ENCODE data around the gene SH3RF3. TPM values are rescaled to one million over a fixed set of nuclear protein-coding genes. Genes with fewer than 3 reads are reported as not detected.
A peak's percentile ranks its signal among the peaks of the same experiment; 100 is the strongest.

Gene SH3RF3
- total and polyA plus RNA-seq, 12 donors = 0.72 to 19.1 (median 12.2) TPM

- H3K36me3 ChIP-seq (replicated peaks in 1 of 2) = no peaks in the 10 kb centered on the region
- no peak overlapping the region for H3K4me3 ChIP-seq
- intact Hi-C loops (cut with DNase I) = no loop called here
- no peak for TF ChIP-seq CTCF (IDR thresholded peaks at IDR 0.05)
- TF ChIP-seq POLR2A (IDR thresholded peaks at IDR 0.05) = no peak
- no peak overlapping the region for H3K27ac ChIP-seq
- no peaks in the 10 kb centered on the region for H3K9me3 ChIP-seq (replicated peaks in 1 of 3)
- H3K27me3 ChIP-seq = no peaks in the 10 kb centered on the region
- peak in 1 of 7 donors; percentile 4 for DNase-seq
- 97 to 98% (median 97%) methylated on average over 8 to 17 of the region's 17 CpGs for WGBS, 4 donors
- peaks cover 0 to 10% of the 10 kb centered on the region in 2 donors for H3K4me1 ChIP-seq (replicated peaks in 1 of 2)
Measured at GRCh38 chr2:109452318-109453305, 323.6 kb downstream of the SH3RF3 start.

GRCh38 chr2:109453371-109453995, 324.5 kb downstream of the SH3RF3 start:
- 92 to 97% (median 95%) methylated on average over 15 of the region's 15 CpGs for WGBS, 4 donors
- Histone ChIP-seq H3K36me3 (replicated peaks in 1 of 2) (no peaks in the 10 kb centered on the region), H3K4me3 (no peak overlapping the region), H3K9me3 (replicated peaks in 1 of 3) (no peaks in the 10 kb centered on the region), H3K4me1 (replicated peaks in 1 of 2) (peaks cover 0 to 10% of the 10 kb centered on the region in 2 donors), H3K27me3 (no peaks in the 10 kb centered on the region), H3K27ac (no peak overlapping the region)
- DNase-seq = peak in 1 of 7 donors; percentile 28
- TF ChIP-seq CTCF (IDR thresholded peaks at IDR 0.05) = no peak
- intact Hi-C loops (cut with DNase I) = no loop called here

- no peaks in the 10 kb centered on the region for H3K36me3 ChIP-seq (replicated peaks in 1 of 2)
- intact Hi-C loops (cut with DNase I) = no loop called here
- TF ChIP-seq CTCF (IDR thresholded peaks at IDR 0.05) = no peak
- TF ChIP-seq POLR2A (IDR thresholded peaks at IDR 0.05) = no peak
- H3K27me3 ChIP-seq = no peaks in the 10 kb centered on the region
- no peaks in the 10 kb centered on the region for H3K9me3 ChIP-seq (replicated peaks in 1 of 3)
- WGBS, 4 donors = 85 to 96% (median 89%) methylated on average over 5 to 6 of the region's 6 CpGs
- DNase-seq = peak in 1 of 7 donors; percentile 28
- H3K4me3 ChIP-seq = no peak overlapping the region
- H3K27ac ChIP-seq = no peak overlapping the region
- peaks cover 0 to 10% of the 10 kb centered on the region in 2 donors for H3K4me1 ChIP-seq (replicated peaks in 1 of 2)
Measured at GRCh38 chr2:109454304-109454703, 325.3 kb downstream of the SH3RF3 start.

- 78 to 86% (median 84%) methylated on average over 6 to 7 of the region's 7 CpGs for WGBS, 4 donors
- no peaks in the 10 kb centered on the region for H3K9me3 ChIP-seq (replicated peaks in 1 of 3)
- H3K27ac ChIP-seq = no peak overlapping the region
- H3K4me3 ChIP-seq = no peak overlapping the region
- DNase-seq = peak in 1 of 7 donors; percentile 41
- H3K27me3 ChIP-seq = no peaks in the 10 kb centered on the region
- intact Hi-C loops (cut with DNase I) = no loop called here
- TF ChIP-seq CTCF (IDR thresholded peaks at IDR 0.05) = no peak
- no peaks in the 10 kb centered on the region for H3K36me3 ChIP-seq (replicated peaks in 1 of 2)
- H3K4me1 ChIP-seq (replicated peaks in 1 of 2) = peaks cover 0 to 10% of the 10 kb centered on the region in 2 donors
Measured at GRCh38 chr2:109454765-109455394, 325.9 kb downstream of the SH3RF3 start.

All from adrenal gland (tissue), 12 donors.